HAP-1 (cell line): ENCODE data around the gene CSF1R.

ENCODE experiments used
- DNase-seq, 2 experiments: peaks; one replicate each; pipeline ENCODE4 v3.0.0-alpha.2; 2016 to 2020; ENCODE audit warnings: low spot score in 2 of 2
- H3K27me3 ChIP-seq: fragments of 250-450 bp; sonication (Bioruptor Pico); 2 replicates; pipeline ENCODE4 v1.5.1; 2020; ENCODE audit warnings: low read depth, mild to moderate bottlenecking, moderate library complexity
- H3K36me3 ChIP-seq: fragments of 250-450 bp; sonication (Bioruptor Pico); replicated peaks from 2 replicates; pipeline ENCODE4 v1.5.1; 2020; ENCODE audit warnings: mild to moderate bottlenecking
- H3K4me1 ChIP-seq: fragments of 250-450 bp; sonication (Bioruptor Pico); 2 replicates; pipeline ENCODE4 v1.5.1; 2020; ENCODE audit warnings: mild to moderate bottlenecking
- H3K4me3 ChIP-seq: fragments of 250-450 bp; sonication (Bioruptor Pico); 2 replicates; pipeline ENCODE4 v1.5.1; 2020; ENCODE audit warnings: mild to moderate bottlenecking, moderate library complexity
- H3K9me3 ChIP-seq: fragments of 250-450 bp; sonication (Bioruptor Pico); 2 replicates; pipeline ENCODE4 v1.5.1; 2020; ENCODE audit warnings: mild to moderate bottlenecking, moderate library complexity
- in situ Hi-C: fragments of 300-500 bp; cut with MboI; formaldehyde crosslinking; loops from 3 replicates; pipeline ENCODE4 v1.14.3; 2020; ENCODE audit warnings: low sequenced_read_pairs, inconsistent platforms, mixed read lengths

The CSF1R gene

GRCh38 chr5:150066436-150066835 is 19.9 kb downstream of the CSF1R start:
- no peak for DNase-seq
- H3K9me3 ChIP-seq, result no peaks in the 10 kb centered on the region
- no peaks in the 10 kb centered on the region for H3K36me3 ChIP-seq
- in situ Hi-C loops, result no loop called here
- no peaks in the 10 kb centered on the region for H3K27me3 ChIP-seq
- no peak overlapping the region for H3K4me3 ChIP-seq
- no peaks in the 10 kb centered on the region for H3K4me1 ChIP-seq

- Histone ChIP-seq H3K9me3 (no peaks in the 10 kb centered on the region), H3K4me1 (no peaks in the 10 kb centered on the region), H3K27me3 (no peaks in the 10 kb centered on the region), H3K4me3 (no peak overlapping the region), H3K36me3 (no peaks in the 10 kb centered on the region)
- in situ Hi-C loops, result no loop called here
- DNase-seq, result no peak
These were observed 20.5 kb downstream of the CSF1R start for GRCh38 chr5:150065886-150066285.

- Histone ChIP-seq H3K4me1 (no peaks in the 10 kb centered on the region), H3K4me3 (no peak overlapping the region), H3K27me3 (no peaks in the 10 kb centered on the region), H3K9me3 (no peaks in the 10 kb centered on the region), H3K36me3 (no peaks in the 10 kb centered on the region)
- no peak for DNase-seq
- in situ Hi-C loops, result no loop called here
These were observed 21.0 kb downstream of the CSF1R start for GRCh38 chr5:150065346-150065745.

GRCh38 chr5:150064681-150065220 is 21.6 kb downstream of the CSF1R start:
- no peaks in the 10 kb centered on the region for H3K4me1 ChIP-seq
- H3K36me3 ChIP-seq, result no peaks in the 10 kb centered on the region
- no peaks in the 10 kb centered on the region for H3K9me3 ChIP-seq
- H3K4me3 ChIP-seq, result no peak overlapping the region
- H3K27me3 ChIP-seq, result no peaks in the 10 kb centered on the region
- in situ Hi-C loops, result no loop called here
- no peak for DNase-seq

GRCh38 chr5:150063638-150064037 is 22.7 kb downstream of the CSF1R start:
- in situ Hi-C loops, result no loop called here
- Histone ChIP-seq H3K9me3 (no peaks in the 10 kb centered on the region), H3K36me3 (no peaks in the 10 kb centered on the region), H3K4me3 (no peak overlapping the region), H3K4me1 (no peaks in the 10 kb centered on the region), H3K27me3 (no peaks in the 10 kb centered on the region)
- DNase-seq, result no peak

- DNase-seq, result no peak
- in situ Hi-C loops, result no loop called here
- no peaks in the 10 kb centered on the region for H3K36me3 ChIP-seq
- no peaks in the 10 kb centered on the region for H3K9me3 ChIP-seq
- no peak overlapping the region for H3K4me3 ChIP-seq
- H3K27me3 ChIP-seq, result no peaks in the 10 kb centered on the region
- no peaks in the 10 kb centered on the region for H3K4me1 ChIP-seq
These were observed 24.0 kb downstream of the CSF1R start for GRCh38 chr5:150062216-150062922.

- Histone ChIP-seq H3K4me1 (no peaks in the 10 kb centered on the region), H3K27me3 (no peaks in the 10 kb centered on the region), H3K4me3 (no peak overlapping the region), H3K9me3 (no peaks in the 10 kb centered on the region), H3K36me3 (no peaks in the 10 kb centered on the region)
- in situ Hi-C loops, result no loop called here
- DNase-seq, result no peak
These were observed 24.8 kb downstream of the CSF1R start for GRCh38 chr5:150061538-150061995.

GRCh38 chr5:150060471-150060870 is 25.9 kb downstream of the CSF1R start:
- in situ Hi-C loops, result no loop called here
- Histone ChIP-seq H3K4me3 (no peak overlapping the region), H3K4me1 (no peaks in the 10 kb centered on the region), H3K27me3 (no peaks in the 10 kb centered on the region), H3K9me3 (no peaks in the 10 kb centered on the region), H3K36me3 (0 out of 2 replicates have a peak, but pooled peaks cover 3% of the 10 kb centered on the region)
- no peak for DNase-seq

GRCh38 chr5:150059623-150060022 is 26.7 kb downstream of the CSF1R start:
- Histone ChIP-seq H3K4me3 (no peak overlapping the region), H3K27me3 (no peaks in the 10 kb centered on the region), H3K9me3 (no peaks in the 10 kb centered on the region), H3K4me1 (no peaks in the 10 kb centered on the region), H3K36me3 (0 out of 2 replicates have a peak, but pooled peaks cover 3% of the 10 kb centered on the region)
- DNase-seq, result no peak
- in situ Hi-C loops, result no loop called here

GRCh38 chr5:150058480-150059126 is 27.8 kb downstream of the CSF1R start:
- H3K9me3 ChIP-seq, result no peaks in the 10 kb centered on the region
- H3K4me1 ChIP-seq, result no peaks in the 10 kb centered on the region
- peaks cover 12% of the 10 kb centered on the region for H3K36me3 ChIP-seq
- H3K4me3 ChIP-seq, result no peak overlapping the region
- H3K27me3 ChIP-seq, result no peaks in the 10 kb centered on the region
- in situ Hi-C loops, result no loop called here
- no peak for DNase-seq

GRCh38 chr5:150057996-150058395 is 28.4 kb downstream of the CSF1R start:
- no peaks in the 10 kb centered on the region for H3K27me3 ChIP-seq
- no peaks in the 10 kb centered on the region for H3K9me3 ChIP-seq
- in situ Hi-C loops, result no loop called here
- H3K4me3 ChIP-seq, result no peak overlapping the region
- peaks cover 18% of the 10 kb centered on the region for H3K36me3 ChIP-seq
- H3K4me1 ChIP-seq, result no peaks in the 10 kb centered on the region
- no peak for DNase-seq

GRCh38 chr5:150057511-150057910 is 28.8 kb downstream of the CSF1R start:
- no peaks in the 10 kb centered on the region for H3K4me1 ChIP-seq
- H3K4me3 ChIP-seq, result no peak overlapping the region
- peaks cover 23% of the 10 kb centered on the region for H3K36me3 ChIP-seq
- no peak for DNase-seq
- no peaks in the 10 kb centered on the region for H3K27me3 ChIP-seq
- H3K9me3 ChIP-seq, result no peaks in the 10 kb centered on the region
- in situ Hi-C loops, result no loop called here

- in situ Hi-C loops, result no loop called here
These were observed 29.3 kb downstream of the CSF1R start for GRCh38 chr5:150057052-150057451.

GRCh38 chr5:150056075-150056443 is 30.3 kb downstream of the CSF1R start:
- Histone ChIP-seq H3K36me3 (peaks cover 38% of the 10 kb centered on the region), H3K27me3 (no peaks in the 10 kb centered on the region), H3K4me1 (no peaks in the 10 kb centered on the region), H3K9me3 (no peaks in the 10 kb centered on the region), H3K4me3 (no peak overlapping the region)
- in situ Hi-C loops, result no loop called here
- DNase-seq, result no peak

More at GRCh38 chr5:150057052-150057451, 29.3 kb downstream of the CSF1R start:
- H3K9me3 ChIP-seq, result no peaks in the 10 kb centered on the region
- DNase-seq, result no peak
- no peaks in the 10 kb centered on the region for H3K27me3 ChIP-seq
- no peaks in the 10 kb centered on the region for H3K4me1 ChIP-seq
- peaks cover 28% of the 10 kb centered on the region for H3K36me3 ChIP-seq
- no peak overlapping the region for H3K4me3 ChIP-seq
